DMS53 (cell line): Measurements from ENCODE around the gene GPR152.
"Not testable (repeated sequence)": the region's sequence is repeated elsewhere in the genome, so short reads cannot be mapped to it uniquely, and the experiment has no call there.

Experiments
- DNase-seq: peaks from one replicate; lab custom pipeline; 2025; lab: John Stamatoyannopoulos, UW

The GPR152 gene

DNA sequence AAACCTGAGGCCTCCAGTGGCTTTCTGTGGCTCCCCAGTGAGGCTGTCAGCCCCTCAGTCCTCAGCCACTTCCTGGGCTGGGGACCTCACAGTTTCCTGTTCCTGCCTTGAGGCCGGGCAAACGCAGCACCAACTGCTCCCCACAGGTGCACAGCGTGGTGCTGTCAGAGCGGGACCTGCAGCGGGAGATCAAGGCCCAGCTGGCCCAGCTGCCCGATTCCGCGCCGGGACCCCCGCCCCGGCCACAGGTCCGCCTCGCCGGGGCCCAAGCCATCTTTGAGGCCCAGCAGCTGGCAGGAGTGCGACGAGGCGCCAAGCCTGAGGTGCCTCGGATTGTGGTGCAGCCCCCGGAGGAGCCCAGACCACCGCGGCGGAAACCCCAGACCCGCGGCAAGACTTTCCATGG is 43.3 kb downstream of the GPR152 start:
- no peak for DNase-seq

GRCh38 chr11:67408437-67409200 is 43.9 kb downstream of the GPR152 start:
- DNase-seq: no peak

- no peak for DNase-seq
These were observed 44.8 kb downstream of the GPR152 start for GRCh38 chr11:67407688-67408163.

DNA sequence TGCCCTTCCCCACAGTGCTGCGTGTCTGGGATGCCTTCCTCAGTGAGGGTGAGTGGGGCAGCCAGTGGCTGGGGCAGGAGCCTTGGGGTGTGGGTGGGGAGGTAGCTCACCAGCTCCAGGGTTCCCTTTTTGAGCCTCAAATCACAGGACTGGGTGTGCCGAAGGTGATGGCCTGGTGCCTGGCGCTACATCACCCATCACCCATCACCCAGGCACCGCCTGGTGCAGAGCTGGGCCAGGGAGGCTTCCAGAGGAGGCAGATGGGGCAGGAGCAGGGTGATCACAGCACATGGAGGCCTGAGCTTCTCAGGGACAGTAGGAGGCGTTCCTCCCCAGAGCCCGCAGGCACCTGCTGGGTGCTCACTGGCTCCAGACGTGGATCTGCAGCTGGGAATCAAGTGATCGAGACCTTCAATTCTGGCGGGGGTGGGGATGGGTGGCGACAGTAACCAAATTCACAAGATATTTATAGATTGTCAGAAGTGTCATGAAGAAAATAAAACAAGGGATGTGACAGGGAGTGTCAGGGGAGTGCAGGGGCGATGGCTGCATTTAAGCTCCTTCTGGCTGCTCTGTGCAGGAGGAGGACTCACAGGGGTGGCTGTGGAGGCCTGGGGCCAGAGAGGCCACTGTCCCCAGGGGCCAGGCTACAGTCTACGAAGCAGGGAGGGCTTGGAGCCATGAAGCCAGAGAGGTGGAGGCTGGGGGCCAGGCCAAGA is 45.4 kb downstream of the GPR152 start:
- DNase-seq: peak; percentile 56

DNA sequence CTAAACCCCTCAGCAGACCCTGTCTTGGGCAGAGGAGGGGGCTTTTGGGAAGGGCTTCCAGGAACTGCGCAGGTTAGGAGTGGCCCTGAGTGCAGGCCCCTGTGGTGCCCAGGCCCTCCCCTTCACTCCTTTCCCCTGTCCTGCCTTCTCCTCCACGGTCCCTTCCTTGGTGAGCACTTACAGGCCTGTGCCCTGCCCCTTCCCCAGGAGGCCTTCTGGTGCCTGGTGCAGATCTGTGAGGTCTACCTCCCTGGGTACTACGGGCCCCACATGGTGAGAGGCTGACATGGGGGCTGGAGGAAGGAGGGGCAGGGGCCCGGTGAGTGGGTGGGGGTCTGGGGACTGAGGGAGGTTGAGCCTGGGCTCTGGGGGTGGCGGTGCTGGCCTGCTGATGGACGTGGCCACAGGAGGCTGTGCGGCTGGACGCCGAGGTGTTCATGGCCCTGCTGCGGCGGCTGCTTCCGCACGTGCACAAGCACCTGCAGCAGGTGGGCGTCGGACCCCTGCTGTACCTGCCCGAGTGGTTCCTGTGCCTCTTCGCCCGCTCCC is 46.0 kb downstream of the GPR152 start:
- no peak for DNase-seq

- DNase-seq: no peak
These were observed 46.7 kb downstream of the GPR152 start for GRCh38 chr11:67405688-67406339.

DNA sequence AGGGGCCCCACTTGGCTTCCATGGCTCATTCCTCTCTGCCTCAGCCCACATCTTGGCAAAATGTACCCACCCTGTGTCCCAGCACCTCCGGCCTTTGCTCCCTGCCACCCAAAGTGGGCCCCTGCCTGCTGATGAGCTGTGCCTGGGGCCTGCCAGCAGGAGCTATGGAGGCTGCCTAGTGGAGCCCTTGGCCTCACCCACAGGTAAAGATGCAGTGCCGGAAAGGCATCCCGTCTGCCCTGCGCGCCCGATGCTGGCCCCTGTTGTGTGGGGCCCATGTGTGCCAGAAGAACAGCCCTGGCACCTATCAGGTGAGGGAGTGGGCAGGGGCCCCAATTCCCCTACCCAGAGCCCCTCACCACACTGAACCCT is 47.3 kb downstream of the GPR152 start:
- DNase-seq: no peak

DNA sequence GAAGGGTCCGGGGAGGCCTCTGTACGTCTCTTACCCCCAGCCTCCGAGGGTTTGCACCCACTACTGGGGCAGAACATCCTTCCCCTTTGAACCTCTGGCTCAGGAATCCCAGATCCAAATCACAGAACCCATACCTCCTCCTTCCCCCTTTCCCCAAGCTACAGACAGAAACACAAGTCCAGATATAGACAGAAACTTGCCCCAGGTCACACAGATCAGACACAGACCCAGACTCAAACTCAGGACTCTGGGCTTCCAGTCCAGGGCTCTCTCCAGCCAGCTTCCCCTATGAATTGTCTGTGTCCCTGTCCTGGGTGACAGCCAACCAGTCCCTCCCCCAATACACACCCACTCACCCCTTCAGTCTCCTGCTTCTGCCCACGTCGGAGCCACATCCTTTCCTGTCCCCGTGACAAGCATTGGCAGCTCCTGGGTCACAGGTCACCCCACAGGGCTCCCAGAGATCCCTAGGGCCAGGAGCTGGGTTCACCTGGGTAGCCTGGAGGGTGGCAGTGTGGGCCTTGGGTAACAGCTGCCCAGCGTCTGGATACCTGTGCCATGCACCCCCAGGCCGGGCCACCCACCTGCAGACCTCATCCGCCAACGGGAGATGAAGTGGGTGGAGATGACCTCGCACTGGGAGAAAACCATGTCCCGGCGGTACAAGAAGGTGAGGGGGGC is 47.9 kb downstream of the GPR152 start:
- DNase-seq: no peak

GRCh38 chr11:67403085-67403484 is 49.4 kb downstream of the GPR152 start:
- not testable (repeated sequence) for DNase-seq

GRCh38 chr11:67402192-67402839 is 50.2 kb downstream of the GPR152 start:
- DNase-seq: not testable (repeated sequence)

DNA sequence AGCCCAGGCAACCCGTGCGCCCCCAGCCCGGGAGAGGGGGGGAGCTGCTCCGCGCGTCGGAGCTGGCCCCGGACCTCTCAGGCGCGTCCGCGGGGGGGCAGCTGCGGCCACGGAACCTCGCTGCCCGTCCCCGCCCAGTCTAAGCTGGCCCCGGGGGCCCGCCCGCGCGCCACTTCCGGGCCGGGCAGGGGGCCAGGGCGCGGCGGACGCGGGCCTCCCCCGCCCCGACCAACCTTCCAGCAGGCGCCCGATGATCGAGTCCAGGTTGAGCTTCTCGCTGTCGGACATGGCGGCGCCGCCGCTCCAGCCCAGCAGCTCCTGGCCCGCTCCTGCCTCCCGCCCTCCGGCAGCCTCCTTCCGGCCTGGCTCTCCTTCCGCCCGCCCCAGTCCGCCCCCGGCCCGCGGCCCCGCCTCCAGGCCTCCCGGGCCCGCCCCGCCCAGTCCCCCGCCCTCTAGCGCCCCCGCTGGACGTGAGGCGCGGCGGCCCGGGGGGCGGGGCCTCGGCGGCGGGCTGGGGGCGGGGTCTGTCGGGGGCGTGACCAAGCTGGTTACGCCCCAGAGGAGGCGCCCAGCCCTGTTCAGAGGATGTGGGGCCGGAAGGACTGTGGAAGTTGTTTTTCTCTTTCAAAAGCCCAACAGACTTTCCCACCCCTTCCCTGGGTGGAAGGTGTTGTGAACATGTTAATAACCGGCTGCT is 50.9 kb downstream of the GPR152 start, which contains the start of gene PPP1CA:
TSS of gene PPP1CA (minus strand) at position 364 of the 697 bp plus-strand sequence. CDS start at position 288, 76 bp downstream.
- DNase-seq: peak; percentile 97
